ENCODE measurements around the gene PTPRD.

DNA sequence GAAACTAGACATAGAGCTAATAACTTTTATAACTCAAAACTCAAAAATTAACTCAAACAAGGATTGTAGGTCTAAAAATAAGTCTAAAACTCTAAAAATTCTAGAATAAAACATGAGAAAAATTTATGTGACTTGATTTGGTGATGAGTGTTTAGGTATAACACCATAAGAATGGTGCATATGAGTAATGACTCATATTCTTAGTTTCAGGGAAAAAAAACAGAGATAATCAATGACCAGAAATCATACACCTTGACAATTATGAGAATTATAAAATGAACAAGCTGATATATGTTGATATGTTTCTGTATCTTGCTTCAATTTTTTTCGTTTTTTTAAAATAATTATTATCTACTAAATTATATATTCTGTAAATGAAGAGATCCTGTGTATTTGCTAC, 541.2 kb downstream of the PTPRD start:
- TF ChIP-seq, protein P1, sequence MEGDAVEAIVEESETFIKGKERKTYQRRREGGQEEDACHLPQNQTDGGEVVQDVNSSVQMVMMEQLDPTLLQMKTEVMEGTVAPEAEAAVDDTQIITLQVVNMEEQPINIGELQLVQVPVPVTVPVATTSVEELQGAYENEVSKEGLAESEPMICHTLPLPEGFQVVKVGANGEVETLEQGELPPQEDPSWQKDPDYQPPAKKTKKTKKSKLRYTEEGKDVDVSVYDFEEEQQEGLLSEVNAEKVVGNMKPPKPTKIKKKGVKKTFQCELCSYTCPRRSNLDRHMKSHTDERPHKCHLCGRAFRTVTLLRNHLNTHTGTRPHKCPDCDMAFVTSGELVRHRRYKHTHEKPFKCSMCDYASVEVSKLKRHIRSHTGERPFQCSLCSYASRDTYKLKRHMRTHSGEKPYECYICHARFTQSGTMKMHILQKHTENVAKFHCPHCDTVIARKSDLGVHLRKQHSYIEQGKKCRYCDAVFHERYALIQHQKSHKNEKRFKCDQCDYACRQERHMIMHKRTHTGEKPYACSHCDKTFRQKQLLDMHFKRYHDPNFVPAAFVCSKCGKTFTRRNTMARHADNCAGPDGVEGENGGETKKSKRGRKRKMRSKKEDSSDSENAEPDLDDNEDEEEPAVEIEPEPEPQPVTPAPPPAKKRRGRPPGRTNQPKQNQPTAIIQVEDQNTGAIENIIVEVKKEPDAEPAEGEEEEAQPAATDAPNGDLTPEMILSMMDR (IDR thresholded peaks at IDR 0.05), result no peak
- TF ChIP-seq EZH2phosphoT487 (IDR thresholded peaks at IDR 0.05) (no peak), EZH2 (IDR thresholded peaks at IDR 0.05) (no peak)

All from neural progenitor cell (in vitro differentiated cells).